NT2/D1 (cell line): ENCODE data around the gene SYPL1.

Experiments used
- SUZ12 ChIP-seq: IDR thresholded peaks from 2 replicates; pipeline ENCODE4 v1.6.1; 2011; ENCODE audit not compliant: insufficient read length, insufficient read depth; ENCODE audit errors: extremely low read depth
- YY1 ChIP-seq: IDR thresholded peaks from 2 replicates; pipeline ENCODE4 v1.6.1; 2011; ENCODE audit not compliant: insufficient read length, insufficient read depth
- ZNF274 ChIP-seq: IDR thresholded peaks from 2 replicates; pipeline ENCODE4 v1.6.1; 2011; ENCODE audit warnings: mild to moderate bottlenecking, low read depth, low read length

- no peak for TF ChIP-seq YY1
- no peak for TF ChIP-seq ZNF274
- no peak for TF ChIP-seq SUZ12
These were observed 49.1 kb downstream of the SYPL1 start for GRCh38 chr7:106063024-106063423.
